Measurements from ENCODE around the gene LCLAT1.

DNA sequence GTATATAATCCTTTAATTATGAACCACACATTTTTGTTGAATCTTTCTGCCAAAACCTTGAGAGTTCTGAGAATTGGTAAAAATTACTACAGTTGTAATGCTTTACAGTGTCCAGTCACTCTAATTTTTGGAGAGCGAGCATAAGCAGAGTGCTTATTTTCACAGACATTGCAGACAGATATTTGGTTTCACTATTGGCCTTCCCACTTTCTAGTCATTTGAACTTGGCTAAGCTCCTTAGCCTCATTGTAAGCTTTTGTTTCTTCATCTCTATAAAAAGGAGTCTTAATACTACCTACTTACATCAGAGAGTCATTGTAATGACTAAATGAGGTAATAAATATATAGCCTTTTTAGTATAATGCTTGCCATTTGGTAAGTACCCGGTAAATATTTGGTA lies 80.4 kb downstream of the LCLAT1 start:
- TF ChIP-seq POLR2A (IDR thresholded peaks at IDR 0.05; ENCODE audit: low read depth, low read length) (no peak), SMC3 (IDR thresholded peaks at IDR 0.05; ENCODE audit: low read depth, low read length) (no peak), RAD21 (IDR thresholded peaks at IDR 0.05; ENCODE audit: low read length) (no peak), RCOR1 (IDR thresholded peaks at IDR 0.05; ENCODE audit: insufficient replicate concordance, low read length) (no peak)
- TF ChIP-seq, protein P1, sequence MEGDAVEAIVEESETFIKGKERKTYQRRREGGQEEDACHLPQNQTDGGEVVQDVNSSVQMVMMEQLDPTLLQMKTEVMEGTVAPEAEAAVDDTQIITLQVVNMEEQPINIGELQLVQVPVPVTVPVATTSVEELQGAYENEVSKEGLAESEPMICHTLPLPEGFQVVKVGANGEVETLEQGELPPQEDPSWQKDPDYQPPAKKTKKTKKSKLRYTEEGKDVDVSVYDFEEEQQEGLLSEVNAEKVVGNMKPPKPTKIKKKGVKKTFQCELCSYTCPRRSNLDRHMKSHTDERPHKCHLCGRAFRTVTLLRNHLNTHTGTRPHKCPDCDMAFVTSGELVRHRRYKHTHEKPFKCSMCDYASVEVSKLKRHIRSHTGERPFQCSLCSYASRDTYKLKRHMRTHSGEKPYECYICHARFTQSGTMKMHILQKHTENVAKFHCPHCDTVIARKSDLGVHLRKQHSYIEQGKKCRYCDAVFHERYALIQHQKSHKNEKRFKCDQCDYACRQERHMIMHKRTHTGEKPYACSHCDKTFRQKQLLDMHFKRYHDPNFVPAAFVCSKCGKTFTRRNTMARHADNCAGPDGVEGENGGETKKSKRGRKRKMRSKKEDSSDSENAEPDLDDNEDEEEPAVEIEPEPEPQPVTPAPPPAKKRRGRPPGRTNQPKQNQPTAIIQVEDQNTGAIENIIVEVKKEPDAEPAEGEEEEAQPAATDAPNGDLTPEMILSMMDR (conservative IDR thresholded peaks at IDR 0.05; ENCODE audit: low read depth, low read length), result no peak
- TF ChIP-seq, protein P2, sequence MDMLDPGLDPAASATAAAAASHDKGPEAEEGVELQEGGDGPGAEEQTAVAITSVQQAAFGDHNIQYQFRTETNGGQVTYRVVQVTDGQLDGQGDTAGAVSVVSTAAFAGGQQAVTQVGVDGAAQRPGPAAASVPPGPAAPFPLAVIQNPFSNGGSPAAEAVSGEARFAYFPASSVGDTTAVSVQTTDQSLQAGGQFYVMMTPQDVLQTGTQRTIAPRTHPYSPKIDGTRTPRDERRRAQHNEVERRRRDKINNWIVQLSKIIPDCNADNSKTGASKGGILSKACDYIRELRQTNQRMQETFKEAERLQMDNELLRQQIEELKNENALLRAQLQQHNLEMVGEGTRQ (IDR thresholded peaks at IDR 0.05; ENCODE audit: low read depth, low read length), result no peak
